Measurements from ENCODE around the gene ABCA13. TPM values are rescaled to one million over a fixed set of nuclear protein-coding genes. Genes with fewer than 3 reads are reported as not detected.
"Not testable (repeated sequence)": the region's sequence is repeated elsewhere in the genome, so short reads cannot be mapped to it uniquely, and the experiment has no call there.

The ABCA13 gene
- polyA plus RNA-seq, 10 donors, result 0.01 to 0.25 (median 0.13) TPM

- DNase-seq, result no peak
Measured at GRCh38 chr7:48173313-48173712, 2.1 kb downstream of the ABCA13 start.

GRCh38 chr7:48173756-48174382 lies 2.6 kb downstream of the ABCA13 start:
- DNase-seq, result no peak

DNA sequence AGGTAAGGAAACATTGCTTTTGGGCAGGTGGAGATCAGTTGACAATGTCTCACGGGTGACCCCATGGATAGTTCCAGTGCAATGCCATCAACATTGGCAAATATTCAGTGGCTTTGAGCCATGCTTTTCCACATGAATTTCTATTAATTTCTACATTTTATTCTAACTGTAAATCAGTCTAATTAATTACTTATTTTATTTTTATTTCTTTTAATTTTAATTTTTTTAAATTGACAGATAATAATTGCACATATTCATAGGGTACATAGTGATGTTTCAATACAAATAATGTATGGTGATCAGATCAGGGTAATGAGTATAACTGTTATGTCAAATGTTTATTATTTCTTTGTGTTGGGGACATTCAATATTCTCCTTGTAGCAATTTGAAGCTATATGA lies 3.8 kb downstream of the ABCA13 start:
- DNase-seq, result no peak

DNA sequence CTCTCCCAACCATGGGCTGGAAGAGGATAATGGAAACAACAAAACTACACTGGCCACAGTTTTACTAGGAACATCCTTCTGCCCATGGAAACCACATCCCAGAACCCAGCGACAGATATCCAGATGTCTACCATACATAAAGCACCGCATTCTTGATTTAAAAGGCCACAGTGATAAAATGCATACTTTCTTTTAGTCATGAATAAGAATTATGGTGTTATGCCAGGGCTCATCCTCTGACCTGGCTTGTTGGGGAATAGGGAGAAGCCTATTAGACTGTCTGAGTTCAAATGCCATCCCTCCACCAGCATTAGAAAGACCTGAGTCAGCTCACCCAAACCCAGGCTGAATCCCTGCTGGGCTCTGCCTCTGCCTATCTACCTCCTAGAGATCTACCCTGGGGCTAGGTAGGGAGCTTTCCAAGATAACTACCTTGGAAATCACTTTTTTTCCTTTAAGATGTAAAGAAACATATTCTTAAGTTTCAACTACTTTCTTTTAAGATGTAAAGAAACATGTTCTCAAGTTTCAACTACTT lies 5.2 kb downstream of the ABCA13 start:
- DNase-seq, result no peak

DNA sequence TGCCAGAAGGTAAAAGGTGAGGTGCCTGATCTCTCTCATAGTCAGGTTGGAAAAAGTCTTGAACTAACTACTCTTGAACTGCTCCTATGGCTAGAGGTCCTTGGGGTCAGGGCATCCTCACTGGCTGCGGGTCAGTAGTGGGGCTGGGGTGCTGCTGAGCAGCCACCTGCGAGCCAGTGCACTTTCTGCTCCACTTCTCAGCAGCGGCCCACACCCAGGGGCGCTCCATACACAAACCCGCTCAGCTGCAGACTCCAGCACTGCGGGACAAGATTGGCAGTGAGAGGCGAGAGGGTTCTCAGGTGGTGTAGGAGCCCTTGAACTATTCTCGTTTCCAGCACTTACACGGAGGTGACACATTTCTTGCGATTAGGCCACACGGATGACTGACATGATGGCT lies 6.0 kb downstream of the ABCA13 start:
- DNase-seq, result no peak

DNA sequence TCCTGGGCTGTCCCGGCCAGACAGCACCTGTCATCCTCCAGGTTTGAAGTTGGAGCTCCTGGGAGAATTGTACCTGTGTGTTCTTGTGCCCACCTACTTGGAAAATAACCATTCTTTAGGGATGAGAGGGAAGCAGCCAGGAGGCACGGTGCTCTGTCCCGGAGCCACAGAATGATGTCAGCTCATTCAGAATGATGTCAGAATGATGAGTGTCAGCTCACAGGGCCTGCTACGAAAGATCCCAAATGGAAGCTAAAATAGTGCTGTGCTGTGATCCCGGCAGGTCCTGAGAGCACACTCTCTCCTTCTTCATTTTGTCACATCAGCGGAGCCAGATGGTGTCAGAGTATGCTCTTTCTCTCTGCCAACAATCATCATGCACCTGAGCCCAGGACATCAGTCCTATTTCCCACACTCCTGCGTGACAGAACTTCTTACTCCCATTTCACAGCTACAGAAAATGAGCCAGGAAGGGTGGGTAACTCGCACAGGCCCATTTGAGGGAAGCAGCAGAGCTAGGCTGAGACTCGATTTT lies 8.3 kb downstream of the ABCA13 start:
- DNase-seq, result no peak

- peak in 1 of 3 donors; percentile 60 for DNase-seq
Measured at GRCh38 chr7:48180981-48181380, 9.7 kb downstream of the ABCA13 start.

DNA sequence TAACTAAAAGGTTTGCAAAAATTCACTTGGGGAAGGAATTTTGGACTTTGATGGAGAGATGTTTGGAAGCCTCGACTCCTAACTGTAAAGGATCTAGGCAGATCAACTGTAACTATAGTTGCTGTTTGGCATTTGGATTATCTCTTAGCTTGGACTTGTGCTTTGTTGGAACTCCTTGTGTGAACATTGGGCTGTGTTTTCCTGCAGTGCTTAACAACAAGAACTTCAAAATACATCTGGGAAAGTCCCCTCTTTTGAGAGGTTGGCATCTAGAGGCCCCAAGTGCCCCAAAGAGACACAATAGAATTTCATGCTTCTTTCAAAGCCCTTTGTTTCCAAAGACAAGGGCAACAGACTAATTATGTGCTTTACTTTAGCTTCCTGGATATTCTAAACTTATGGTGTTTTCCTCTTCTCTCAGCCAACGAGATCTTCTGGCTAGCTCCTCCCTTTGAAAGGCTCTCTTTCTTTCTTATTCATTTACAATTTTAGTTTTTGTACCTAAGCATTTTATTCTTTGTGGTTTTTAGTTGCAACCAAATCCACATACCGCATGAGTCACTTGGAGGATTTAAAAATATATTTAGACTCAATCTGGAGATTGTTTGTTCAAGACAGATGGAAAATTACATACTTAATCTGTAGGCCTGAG lies 11.6 kb downstream of the ABCA13 start:
- no peak for DNase-seq

- DNase-seq, result no peak
Measured at GRCh38 chr7:48183370-48183743, 12.1 kb downstream of the ABCA13 start.

GRCh38 chr7:48183965-48184364 lies 12.7 kb downstream of the ABCA13 start:
- no peak for DNase-seq

DNA sequence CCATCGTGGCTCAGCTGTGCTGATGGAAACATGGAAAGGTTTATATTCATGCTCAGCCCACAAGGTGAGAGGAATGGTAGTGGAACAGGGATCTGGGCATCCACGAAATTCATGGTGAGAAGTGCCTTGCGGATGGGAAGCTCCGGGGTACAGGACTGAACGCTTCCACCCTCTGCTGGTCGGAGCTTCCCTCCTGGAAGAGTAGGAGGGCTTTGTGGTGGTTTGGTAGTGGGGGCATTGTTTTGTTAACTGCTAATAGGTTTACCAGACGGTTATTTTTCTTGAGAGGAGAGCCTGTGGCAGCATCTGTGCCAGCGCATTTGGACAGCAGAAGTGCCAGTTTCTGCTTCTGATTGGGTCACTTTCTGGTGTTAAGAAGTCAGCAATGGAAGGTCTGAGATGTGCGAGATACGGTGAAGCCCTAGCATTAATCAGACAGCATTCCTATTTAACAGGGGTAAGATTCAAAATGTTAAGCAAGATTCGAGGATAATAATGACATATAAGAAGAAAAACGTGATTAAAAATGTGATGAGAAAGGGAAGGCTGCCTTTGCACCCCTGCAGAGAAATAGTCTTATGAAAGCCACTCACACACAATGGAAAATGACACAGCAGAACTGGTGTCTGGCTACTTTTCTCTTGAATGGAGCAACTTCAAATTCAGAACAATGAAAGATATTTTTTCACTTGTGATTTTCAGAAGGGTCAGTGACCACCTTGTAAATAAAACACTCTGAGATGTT lies 17.7 kb downstream of the ABCA13 start:
- DNase-seq, result no peak

GRCh38 chr7:48192996-48193395 lies 21.7 kb downstream of the ABCA13 start:
- DNase-seq, result no peak

GRCh38 chr7:48193421-48193820 lies 22.2 kb downstream of the ABCA13 start:
- no peak for DNase-seq

DNA sequence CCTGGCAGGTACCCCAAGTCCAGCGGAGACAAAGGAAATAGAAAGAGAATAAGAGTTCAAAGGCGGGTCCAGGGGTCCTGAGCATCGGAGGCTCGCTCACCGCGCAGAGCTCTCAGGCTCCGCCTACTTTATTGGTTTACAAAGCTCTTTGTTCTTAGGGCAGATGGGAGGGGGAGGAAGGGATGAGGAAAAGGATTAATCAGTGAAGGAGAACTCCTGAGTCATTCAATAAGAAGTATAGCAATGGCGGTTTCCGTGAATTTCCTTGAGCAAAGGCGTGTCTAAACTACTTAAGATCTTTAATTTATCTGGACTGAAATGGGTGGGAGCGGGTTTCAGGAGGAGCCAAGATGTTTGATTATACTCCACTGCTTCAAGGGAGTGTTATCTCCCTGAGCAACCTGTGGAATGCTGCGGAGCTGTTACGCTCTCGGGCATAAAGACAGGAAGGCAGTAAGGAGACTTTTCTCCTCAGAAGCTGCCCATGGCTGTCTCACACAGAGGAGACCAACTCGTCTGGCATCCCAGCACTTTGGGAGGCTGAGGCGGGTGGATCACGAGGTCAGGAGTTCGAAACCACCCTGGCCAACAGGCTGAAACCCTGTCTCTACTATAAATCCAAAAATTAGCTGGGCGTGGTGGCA lies 29.8 kb downstream of the ABCA13 start:
- not testable (repeated sequence) for DNase-seq

DNA sequence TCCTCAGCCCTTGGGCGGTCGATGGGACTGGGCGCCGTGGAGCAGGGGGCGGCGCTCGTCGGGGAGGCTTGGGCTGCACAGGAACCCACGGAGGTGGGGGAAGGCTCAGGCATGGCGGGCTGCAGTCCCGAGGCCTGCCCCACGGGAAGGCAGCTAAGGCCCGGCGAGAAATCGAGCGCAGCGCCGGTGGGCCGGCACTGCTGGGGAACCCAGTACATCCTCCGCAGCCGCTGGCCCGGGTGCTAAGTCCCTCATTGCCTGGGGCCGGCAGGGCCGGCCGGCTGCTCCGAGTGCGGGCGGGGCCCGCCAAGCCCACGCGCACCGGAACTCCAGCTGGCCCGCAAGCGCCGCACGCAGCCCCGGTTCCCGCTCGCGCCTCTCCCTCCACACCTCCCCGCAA lies 31.7 kb downstream of the ABCA13 start:
- DNase-seq, result not testable (repeated sequence)

GRCh38 chr7:48207155-48207675 lies 36.0 kb downstream of the ABCA13 start:
- no peak for DNase-seq

DNA sequence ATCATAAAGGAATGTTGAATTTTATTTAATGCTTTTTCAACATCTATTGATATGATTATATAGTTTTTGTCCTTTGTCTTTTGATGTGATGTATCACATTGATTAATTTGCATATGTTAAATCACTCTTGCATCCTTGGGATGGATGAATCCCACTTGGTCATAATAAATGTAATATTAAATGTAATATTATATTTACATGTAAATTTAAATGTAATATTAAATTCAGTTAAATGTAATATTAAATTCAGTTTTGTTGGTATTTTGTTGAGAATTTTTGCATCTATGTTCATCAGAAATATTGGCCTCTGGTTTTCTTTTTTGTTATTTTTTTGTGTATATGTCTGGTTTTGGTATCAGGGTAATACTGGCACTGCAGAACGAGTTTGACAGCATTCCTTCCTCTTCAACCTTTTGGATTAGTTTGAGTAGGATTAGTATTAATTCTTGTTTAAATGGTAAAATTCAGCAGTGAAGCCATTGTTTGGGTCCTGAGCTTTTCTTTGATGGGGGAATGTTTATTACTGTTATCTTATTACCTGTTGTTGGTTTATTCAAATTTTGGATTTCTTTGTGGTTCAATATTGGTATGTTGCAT lies 37.8 kb downstream of the ABCA13 start:
- no peak for DNase-seq

- DNase-seq, result no peak
Measured at GRCh38 chr7:48213226-48213625, 42.0 kb downstream of the ABCA13 start.

GRCh38 chr7:48217266-48217665 lies 46.0 kb downstream of the ABCA13 start:
- no peak for DNase-seq

GRCh38 chr7:48217753-48218152 lies 46.5 kb downstream of the ABCA13 start:
- no peak for DNase-seq

DNA sequence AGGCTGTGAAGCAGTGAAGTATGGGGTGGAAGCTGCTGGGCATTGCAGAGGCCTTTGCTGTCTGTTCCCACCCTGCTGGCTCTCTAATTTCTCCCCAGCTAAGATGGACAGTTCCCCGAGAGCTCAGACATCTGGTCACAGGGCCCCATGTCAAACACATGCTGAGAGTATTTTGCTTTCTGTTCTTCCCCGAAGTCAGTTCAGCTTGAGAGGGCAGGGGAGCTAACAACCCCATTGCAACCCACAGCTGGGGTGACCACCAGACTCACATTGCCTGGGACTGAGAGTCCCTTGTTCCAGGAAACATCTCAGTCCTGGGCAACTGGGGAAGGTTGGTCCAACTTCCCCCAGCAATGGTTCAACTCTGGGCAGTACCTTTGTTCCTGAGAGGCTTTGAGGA lies 52.8 kb downstream of the ABCA13 start:
- DNase-seq, result no peak
